HL-60 (cell line): ENCODE data around the gene SBF1.

Experiments used
- DNase-seq, 2 experiments: peaks; one replicate each; pipeline ENCODE4 v3.0.0-alpha.2; 2010 to 2020; ENCODE audit warnings: low read depth in 1 of 2, low spot score in 1 of 2
- H3K27ac ChIP-seq: fragments of 250-450 bp; sonication (Bioruptor Pico); replicated peaks from 2 replicates; pipeline ENCODE4 v1.5.1; 2020; ENCODE audit warnings: mild to moderate bottlenecking, moderate library complexity
- H3K27me3 ChIP-seq: fragments of 250-450 bp; sonication (Bioruptor Pico); 2 replicates; pipeline ENCODE4 v1.5.1; 2021; ENCODE audit warnings: mild to moderate bottlenecking, moderate library complexity; ENCODE audit not compliant: insufficient read depth, poor library complexity, severe bottlenecking
- H3K4me3 ChIP-seq: replicated peaks from 2 replicates; pipeline ENCODE4 v1.5.1; 2011; ENCODE audit warnings: mild to moderate bottlenecking, control low read depth, low read length; ENCODE audit not compliant: insufficient read depth
- GABPA ChIP-seq: IDR thresholded peaks from 2 replicates; pipeline ENCODE4 v1.6.1; 2012; ENCODE audit warnings: low read depth
- POLR2AphosphoS5 ChIP-seq: IDR thresholded peaks from 2 replicates; pipeline ENCODE4 v1.6.1; 2012; ENCODE audit warnings: low read depth
- SPI1 ChIP-seq: IDR thresholded peaks from 2 replicates; pipeline ENCODE4 v1.6.1; 2012; ENCODE audit warnings: low read depth, mild to moderate bottlenecking, borderline replicate concordance
- TF ChIP-seq, protein P1 (sequence below): IDR thresholded peaks from one replicate; pipeline ENCODE4 v1.5.1; 2011; ENCODE audit warnings: low read length, control low read depth, inconsistent platforms; ENCODE audit not compliant: insufficient read depth
- TF ChIP-seq, protein P2 (sequence below): IDR thresholded peaks from 2 replicates; pipeline ENCODE4 v1.6.1; 2012; ENCODE audit warnings: low read depth; ENCODE audit not compliant: insufficient replicate concordance

Gene SBF1

DNA sequence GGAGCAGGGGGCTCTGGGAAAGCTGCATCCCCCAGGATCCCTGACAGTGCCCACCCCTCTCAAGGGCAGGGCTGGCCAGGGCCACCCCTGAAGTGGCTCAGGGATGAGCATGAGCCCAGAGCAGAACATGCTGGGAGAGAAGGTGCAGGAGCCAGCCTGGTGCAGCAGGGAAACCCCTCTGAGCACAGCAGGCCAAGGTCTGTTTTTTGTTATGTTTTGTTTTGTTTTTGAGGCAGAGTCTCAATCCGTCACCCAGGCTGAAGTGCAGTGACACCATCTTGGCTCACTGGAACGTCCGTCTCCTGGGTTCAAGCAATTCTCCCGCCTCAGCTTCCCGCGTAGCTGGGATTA lies 792 bp upstream of the SBF1 start:
- Histone ChIP-seq H3K4me3 (no peak overlapping the region), H3K27me3 (peaks cover 14% of the 10 kb centered on the region), H3K27ac (no peak overlapping the region)
- no peak for DNase-seq
- TF ChIP-seq, protein P1, sequence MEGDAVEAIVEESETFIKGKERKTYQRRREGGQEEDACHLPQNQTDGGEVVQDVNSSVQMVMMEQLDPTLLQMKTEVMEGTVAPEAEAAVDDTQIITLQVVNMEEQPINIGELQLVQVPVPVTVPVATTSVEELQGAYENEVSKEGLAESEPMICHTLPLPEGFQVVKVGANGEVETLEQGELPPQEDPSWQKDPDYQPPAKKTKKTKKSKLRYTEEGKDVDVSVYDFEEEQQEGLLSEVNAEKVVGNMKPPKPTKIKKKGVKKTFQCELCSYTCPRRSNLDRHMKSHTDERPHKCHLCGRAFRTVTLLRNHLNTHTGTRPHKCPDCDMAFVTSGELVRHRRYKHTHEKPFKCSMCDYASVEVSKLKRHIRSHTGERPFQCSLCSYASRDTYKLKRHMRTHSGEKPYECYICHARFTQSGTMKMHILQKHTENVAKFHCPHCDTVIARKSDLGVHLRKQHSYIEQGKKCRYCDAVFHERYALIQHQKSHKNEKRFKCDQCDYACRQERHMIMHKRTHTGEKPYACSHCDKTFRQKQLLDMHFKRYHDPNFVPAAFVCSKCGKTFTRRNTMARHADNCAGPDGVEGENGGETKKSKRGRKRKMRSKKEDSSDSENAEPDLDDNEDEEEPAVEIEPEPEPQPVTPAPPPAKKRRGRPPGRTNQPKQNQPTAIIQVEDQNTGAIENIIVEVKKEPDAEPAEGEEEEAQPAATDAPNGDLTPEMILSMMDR = no peak
- TF ChIP-seq POLR2AphosphoS5 (no peak), GABPA (no peak), SPI1 (no peak)
- TF ChIP-seq, protein P2, sequence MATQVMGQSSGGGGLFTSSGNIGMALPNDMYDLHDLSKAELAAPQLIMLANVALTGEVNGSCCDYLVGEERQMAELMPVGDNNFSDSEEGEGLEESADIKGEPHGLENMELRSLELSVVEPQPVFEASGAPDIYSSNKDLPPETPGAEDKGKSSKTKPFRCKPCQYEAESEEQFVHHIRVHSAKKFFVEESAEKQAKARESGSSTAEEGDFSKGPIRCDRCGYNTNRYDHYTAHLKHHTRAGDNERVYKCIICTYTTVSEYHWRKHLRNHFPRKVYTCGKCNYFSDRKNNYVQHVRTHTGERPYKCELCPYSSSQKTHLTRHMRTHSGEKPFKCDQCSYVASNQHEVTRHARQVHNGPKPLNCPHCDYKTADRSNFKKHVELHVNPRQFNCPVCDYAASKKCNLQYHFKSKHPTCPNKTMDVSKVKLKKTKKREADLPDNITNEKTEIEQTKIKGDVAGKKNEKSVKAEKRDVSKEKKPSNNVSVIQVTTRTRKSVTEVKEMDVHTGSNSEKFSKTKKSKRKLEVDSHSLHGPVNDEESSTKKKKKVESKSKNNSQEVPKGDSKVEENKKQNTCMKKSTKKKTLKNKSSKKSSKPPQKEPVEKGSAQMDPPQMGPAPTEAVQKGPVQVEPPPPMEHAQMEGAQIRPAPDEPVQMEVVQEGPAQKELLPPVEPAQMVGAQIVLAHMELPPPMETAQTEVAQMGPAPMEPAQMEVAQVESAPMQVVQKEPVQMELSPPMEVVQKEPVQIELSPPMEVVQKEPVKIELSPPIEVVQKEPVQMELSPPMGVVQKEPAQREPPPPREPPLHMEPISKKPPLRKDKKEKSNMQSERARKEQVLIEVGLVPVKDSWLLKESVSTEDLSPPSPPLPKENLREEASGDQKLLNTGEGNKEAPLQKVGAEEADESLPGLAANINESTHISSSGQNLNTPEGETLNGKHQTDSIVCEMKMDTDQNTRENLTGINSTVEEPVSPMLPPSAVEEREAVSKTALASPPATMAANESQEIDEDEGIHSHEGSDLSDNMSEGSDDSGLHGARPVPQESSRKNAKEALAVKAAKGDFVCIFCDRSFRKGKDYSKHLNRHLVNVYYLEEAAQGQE = no peak

DNA sequence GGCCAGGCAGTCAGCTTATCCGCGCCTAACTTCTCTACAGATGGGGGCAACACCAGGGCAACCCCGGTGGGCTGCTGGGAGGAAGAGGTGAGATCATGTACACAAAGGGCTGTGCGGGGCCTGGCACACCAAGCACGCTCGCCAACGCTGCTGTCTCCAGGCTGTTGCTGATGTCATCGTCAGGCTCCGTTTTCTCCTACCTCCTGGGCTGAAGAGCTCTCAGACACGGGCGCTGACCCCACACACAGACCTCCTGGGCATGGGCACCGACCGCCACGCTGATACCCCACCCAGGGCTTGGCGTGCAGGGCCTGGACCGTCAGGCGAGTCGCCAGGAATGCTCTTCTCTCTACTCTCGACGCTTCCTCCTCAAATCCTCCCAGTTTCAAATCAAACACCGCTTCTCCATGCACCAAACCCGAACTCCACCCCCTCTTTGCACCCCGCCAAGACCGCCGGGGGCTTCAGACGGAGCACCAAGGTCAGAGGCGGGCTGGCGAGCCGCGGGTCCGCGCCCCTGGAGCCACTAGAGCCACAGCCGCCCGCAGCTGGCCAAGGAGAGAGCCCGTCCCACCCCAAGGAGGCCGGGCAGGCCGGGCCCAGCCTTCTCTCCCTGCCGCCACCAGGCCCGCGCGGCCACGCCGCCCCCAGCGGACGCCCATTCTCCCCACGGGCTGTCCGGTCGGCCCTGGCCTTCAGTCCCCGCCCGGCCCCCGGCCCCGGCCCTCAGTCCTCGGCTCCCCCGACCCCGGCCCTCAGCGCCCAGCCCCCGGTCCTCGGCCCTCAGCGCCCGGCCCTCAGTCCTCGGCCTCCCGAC lies 772 bp downstream of the SBF1 start:
- peaks cover 2% of the 10 kb centered on the region for H3K27me3 ChIP-seq
- peak overlapping the region; percentile 15; the same call in 1 of the 2 replicates for H3K27ac ChIP-seq
- H3K4me3 ChIP-seq = peak overlapping the region; percentile 63
- DNase-seq = peak in 1 of 2 experiments; percentile 12
- TF ChIP-seq GABPA = no peak
- no peak for TF ChIP-seq POLR2AphosphoS5
- TF ChIP-seq, protein P2 = no peak
- TF ChIP-seq, protein P1 = no peak
- TF ChIP-seq SPI1 = no peak

DNA sequence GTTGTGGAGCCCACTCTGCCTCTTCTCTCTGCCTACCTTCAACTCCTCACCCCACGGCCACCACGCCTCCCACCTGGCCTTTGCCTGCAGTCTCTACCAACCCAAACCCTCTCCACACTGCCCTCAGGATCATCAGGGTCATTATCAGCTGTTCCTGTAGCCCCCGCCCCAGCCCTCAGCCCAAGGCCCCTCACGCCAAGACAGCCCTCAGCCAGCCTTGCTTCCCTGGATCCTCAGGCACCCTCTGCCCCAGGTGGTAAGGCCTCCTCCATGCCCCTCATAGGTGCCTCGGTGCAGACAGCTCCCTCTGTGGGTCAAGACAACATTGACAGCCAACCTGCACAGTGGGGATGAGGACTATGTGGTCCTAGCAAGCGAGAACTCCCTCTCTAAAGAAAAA lies 1.7 kb downstream of the SBF1 start:
- Histone ChIP-seq H3K27ac (no peak overlapping the region), H3K4me3 (no peak overlapping the region), H3K27me3 (no peaks in the 10 kb centered on the region)
- peak in 1 of 2 experiments; percentile 30 for DNase-seq
- no peak for TF ChIP-seq POLR2AphosphoS5
- TF ChIP-seq SPI1 = no peak
- TF ChIP-seq, protein P1 = no peak
- TF ChIP-seq, protein P2 = no peak
- TF ChIP-seq GABPA = no peak
